PFSK-1 (cell line): Measurements from ENCODE around the gene TIMM17A.

Experiments
- FOXP2 ChIP-seq: optimal IDR thresholded peaks from 2 replicates; pipeline ENCODE3; 2011; ENCODE audit warnings: borderline replicate concordance, control low read depth, inconsistent platforms; ENCODE audit not compliant: insufficient read depth; ENCODE audit errors: extremely low read length, extremely low read depth
- POLR2AphosphoS5 ChIP-seq: IDR thresholded peaks from 2 replicates; pipeline ENCODE4 v1.6.1; 2012; ENCODE audit warnings: low read depth, mild to moderate bottlenecking, control low read depth, low read length, moderate library complexity
- SIN3A ChIP-seq: IDR thresholded peaks from 2 replicates; pipeline ENCODE4 v1.6.1; 2012; ENCODE audit warnings: mild to moderate bottlenecking, low read length, moderate library complexity, borderline replicate concordance; ENCODE audit not compliant: insufficient read depth
- TAF1 ChIP-seq: IDR thresholded peaks from 2 replicates; pipeline ENCODE4 v1.6.1; 2012; ENCODE audit warnings: low read length, control low read depth, borderline replicate concordance; ENCODE audit not compliant: insufficient read depth
- TF ChIP-seq, protein P1 (sequence below), 2 experiments: IDR thresholded peaks; 2 replicates each; pipeline versions ENCODE4 v1.6.1 to v1.8.0; 2011 to 2012; ENCODE audit warnings: low read depth in 2 of 2, low read length in 2 of 2, control low read depth in 1 of 2, inconsistent platforms in 1 of 2, mild to moderate bottlenecking in 1 of 2, moderate library complexity in 1 of 2; ENCODE audit not compliant: insufficient read depth in 1 of 2

Gene TIMM17A

DNA sequence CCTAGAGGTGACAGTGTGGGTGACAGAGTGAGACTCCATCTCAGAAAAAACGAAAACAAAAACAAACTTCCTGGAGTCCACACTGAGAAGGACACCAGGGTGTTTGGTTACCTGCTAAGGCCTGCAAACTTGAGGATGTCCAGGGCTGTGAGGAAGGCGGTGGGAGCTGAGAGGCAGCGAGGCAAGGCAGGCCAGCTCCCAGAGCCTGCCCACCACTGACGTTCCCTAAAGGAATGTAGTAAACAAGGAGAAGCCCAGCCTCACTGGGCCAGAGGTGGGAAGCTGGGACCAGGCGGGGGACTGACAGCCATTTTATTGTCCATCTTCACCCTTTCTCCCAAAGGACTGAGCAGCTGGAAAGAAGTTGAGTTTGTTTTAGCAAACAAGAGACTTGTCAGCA is 42.5 kb upstream of the TIMM17A start:
- TF ChIP-seq POLR2AphosphoS5 (no peak), SIN3A (no peak)

DNA sequence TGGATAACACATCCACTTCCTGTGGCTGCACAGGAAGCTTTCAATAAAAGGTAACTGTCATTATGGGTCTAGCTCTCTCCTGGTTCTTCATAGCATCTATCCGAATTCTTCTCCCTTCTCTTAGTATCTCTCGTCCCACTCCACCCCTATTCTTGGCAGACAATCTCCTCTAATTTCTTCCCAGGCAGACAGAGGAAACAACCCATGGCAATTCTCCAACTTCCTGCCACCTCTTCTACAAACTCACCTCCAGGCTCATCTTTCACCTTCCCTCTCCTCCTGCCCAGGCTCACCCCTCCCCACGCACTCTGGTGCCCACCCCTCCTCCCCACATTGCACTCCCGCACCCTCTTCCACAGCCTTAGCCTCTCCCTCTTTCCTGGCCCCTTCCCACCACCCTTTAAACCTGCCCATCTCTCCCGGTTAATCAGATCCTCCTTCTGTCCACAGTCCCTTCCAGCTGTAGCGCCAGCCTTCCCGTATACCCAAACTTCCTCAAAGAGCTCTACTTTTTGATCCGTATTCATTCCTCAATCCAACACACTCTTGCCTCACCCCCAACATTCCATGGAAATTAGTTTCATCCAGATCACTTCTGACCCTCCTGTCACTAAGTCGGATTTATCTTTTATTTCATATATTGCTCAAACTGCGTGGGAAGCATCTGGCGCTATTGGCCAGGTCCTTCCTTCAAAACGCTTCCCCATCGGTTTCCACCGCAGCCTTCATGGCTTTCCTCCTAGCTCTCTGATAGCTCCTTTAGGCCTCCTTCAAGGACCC is 40.7 kb upstream of the TIMM17A start:
- TF ChIP-seq TAF1 (no peak), POLR2AphosphoS5 (no peak), FOXP2 (no peak), SIN3A (no peak)
- TF ChIP-seq, protein P1, sequence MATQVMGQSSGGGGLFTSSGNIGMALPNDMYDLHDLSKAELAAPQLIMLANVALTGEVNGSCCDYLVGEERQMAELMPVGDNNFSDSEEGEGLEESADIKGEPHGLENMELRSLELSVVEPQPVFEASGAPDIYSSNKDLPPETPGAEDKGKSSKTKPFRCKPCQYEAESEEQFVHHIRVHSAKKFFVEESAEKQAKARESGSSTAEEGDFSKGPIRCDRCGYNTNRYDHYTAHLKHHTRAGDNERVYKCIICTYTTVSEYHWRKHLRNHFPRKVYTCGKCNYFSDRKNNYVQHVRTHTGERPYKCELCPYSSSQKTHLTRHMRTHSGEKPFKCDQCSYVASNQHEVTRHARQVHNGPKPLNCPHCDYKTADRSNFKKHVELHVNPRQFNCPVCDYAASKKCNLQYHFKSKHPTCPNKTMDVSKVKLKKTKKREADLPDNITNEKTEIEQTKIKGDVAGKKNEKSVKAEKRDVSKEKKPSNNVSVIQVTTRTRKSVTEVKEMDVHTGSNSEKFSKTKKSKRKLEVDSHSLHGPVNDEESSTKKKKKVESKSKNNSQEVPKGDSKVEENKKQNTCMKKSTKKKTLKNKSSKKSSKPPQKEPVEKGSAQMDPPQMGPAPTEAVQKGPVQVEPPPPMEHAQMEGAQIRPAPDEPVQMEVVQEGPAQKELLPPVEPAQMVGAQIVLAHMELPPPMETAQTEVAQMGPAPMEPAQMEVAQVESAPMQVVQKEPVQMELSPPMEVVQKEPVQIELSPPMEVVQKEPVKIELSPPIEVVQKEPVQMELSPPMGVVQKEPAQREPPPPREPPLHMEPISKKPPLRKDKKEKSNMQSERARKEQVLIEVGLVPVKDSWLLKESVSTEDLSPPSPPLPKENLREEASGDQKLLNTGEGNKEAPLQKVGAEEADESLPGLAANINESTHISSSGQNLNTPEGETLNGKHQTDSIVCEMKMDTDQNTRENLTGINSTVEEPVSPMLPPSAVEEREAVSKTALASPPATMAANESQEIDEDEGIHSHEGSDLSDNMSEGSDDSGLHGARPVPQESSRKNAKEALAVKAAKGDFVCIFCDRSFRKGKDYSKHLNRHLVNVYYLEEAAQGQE (IDR thresholded peaks at IDR 0.05; ENCODE audit: insufficient read depth in 1 of 2, low read depth in 2 of 2, low read length in 2 of 2), result no peak

DNA sequence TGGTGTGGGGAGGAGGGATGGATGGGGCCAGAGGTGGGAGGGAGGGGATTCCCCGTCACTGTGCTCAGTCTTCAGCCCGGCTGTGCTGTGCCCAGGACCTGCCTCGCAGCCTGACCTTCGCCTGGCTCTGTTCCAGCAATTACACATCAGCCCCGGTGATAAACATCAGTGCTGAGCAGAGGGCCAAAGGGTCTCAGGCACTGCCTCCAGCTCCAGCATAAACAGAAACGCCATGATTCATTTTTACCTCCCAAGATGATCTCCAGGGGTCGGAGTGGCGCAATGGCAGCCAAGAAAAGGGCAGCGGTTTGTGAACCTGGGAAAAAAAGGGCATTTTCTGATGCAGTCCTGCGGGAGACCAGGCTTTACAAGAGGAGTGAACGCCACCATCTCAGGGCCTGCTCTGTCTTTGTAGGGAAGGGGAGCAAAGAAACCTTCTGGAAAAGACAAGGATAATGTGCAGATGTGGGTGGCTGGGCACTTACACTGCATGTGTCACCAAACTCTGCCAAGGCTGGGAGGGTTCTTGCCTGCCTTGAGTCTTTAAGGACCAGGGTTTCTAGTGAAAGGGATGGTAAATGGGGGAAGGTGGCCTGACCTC is 38.6 kb upstream of the TIMM17A start:
- TF ChIP-seq TAF1 (peak; percentile 45; the same call in 1 of the 2 replicates), SIN3A (no peak), POLR2AphosphoS5 (peak; percentile 37; the same call in 1 of the 2 replicates), FOXP2 (peak; percentile 96)
- TF ChIP-seq, protein P1 (IDR thresholded peaks at IDR 0.05; ENCODE audit: insufficient read depth in 1 of 2, low read depth in 2 of 2, low read length in 2 of 2), result peak; percentile 41 to 67; a peak in 2 of 4 replicates

DNA sequence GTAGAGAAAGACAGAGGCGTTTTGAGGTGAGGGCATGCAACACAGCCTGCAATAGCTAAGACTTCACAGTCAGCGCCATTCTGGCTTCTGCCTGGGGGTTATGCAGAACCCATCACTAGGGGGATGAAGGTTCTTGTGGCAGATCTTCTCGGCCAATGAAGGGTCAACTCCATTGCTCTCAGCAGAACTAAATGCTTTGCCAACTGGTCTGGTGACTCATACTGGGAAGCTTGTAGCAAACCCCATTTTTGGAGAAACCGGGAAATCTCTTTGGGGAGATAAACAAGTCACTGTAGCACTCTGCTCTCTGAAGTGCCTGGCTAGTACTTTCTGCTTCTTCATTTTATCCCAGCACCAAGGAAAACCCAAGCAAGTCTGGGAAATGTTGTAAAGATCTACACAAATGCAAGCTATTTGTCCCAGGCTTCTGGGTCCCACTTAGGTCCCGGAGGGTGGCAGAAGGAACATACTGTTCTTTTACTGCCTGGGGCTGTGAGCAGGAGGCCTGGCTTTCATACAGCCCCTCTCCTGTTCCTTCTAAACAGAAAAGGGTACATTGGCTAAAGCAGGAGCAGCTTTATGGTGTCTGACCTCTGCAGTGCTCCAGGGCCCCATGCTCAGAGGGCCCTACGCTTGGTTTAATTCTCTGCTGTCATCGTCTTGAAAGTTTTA is 37.8 kb upstream of the TIMM17A start:
- TF ChIP-seq, protein P1 (IDR thresholded peaks at IDR 0.05; ENCODE audit: insufficient read depth in 1 of 2, low read depth in 2 of 2, low read length in 2 of 2), result no peak
- TF ChIP-seq FOXP2, result no peak
- TF ChIP-seq TAF1, result no peak
- no peak for TF ChIP-seq POLR2AphosphoS5
- no peak for TF ChIP-seq SIN3A

DNA sequence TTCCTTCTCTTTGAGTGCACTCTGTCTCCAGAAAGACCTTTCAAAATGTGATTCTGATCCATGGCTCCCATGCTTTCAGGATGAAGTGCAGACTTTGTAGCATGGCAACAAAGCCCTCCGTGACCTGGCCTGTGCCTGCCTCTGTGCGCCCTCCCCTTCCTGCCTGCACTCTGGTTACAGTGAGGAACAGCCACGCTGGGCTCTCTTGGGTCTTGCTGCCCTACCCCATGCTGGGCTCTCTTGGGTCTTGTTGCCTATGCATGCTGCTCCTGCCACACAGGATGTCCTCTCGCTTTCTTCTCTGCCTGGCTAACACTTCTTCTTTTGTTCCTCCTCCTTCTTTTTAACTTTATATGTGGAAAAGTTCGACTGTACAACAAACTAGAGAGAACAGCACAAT is 37.0 kb upstream of the TIMM17A start:
- TF ChIP-seq, protein P1 (IDR thresholded peaks at IDR 0.05; ENCODE audit: insufficient read depth in 1 of 2, low read depth in 2 of 2, low read length in 2 of 2), result no peak
- TF ChIP-seq POLR2AphosphoS5 (no peak), TAF1 (no peak), FOXP2 (no peak), SIN3A (no peak)
